MM.1S (cell line): ENCODE measurements around the gene COA8.

Experiments
- CTCF ChIP-seq: fragments of 300-600 bp; sonication (generic); IDR thresholded peaks from 2 replicates; pipeline ENCODE4 v1.5.1; 2016; ENCODE audit warnings: antibody characterized with exemption, low read length, mixed read lengths
- EZH2 ChIP-seq: fragments of 300-600 bp; sonication (generic); optimal IDR thresholded peaks from 2 replicates; pipeline ENCODE3; 2017; ENCODE audit warnings: low read depth, mild to moderate bottlenecking, antibody characterized with exemption, low read length, mixed read lengths
- EZH2phosphoT487 ChIP-seq: fragments of 300-600 bp; sonication (generic); IDR thresholded peaks from 2 replicates; pipeline ENCODE4 v1.6.1; 2018; ENCODE audit warnings: antibody characterized with exemption, low read length

DNA sequence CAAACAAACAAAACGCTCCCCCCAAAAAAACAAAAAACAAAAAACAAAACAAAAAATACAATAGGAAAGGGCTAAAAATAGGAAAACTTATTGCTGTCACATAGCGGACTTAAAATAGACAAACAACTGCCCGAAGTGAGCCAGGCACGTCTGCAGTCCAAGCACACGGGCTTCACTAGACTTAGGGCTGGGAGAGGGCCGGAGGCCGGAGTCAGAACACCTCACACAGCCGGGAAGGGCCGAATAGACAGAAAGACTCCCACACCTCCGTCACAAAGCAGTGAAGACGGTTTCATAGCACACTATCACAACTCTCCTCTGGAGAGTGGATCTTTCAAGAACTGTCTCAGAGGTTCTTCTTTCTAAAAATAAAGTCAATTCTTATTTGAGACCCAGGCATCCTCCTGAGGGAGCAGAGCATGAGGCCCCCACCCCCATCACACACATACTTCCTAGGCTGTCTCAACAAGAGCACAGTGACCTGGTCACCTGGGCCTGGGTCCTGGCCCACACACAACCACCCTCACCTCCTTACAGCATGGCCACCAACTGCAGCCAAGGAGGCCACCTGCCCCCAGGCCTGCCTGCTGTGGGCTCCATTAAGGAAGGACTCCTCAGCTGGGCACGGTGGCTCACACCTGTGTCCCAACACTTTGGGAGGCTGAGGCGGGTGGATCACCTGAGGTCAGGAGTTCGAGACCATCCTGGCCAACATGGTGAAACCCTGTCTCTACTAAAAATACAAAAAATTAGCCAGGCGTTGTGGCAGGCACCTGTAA is 7.0 kb upstream of the COA8 start:
- TF ChIP-seq CTCF (no peak), EZH2 (no peak), EZH2phosphoT487 (no peak)
